Left lung (tissue), 10 donors: ENCODE measurements around the gene GCNT1. TPM values are rescaled to one million over a fixed set of nuclear protein-coding genes. Genes with fewer than 3 reads are reported as not detected.

Source experiments
- ATAC-seq: fragments of 200-7000 bp; cut with Tn5 transposase; one replicate; pipeline ENCODE4 v1.9.1; 2020; ENCODE audit warnings: moderate library complexity
- DNase-seq, 4 donors: peaks; one replicate each; pipeline ENCODE4 v3.0.0-alpha.2; 2013 to 2020
- H3K27ac ChIP-seq, 2 donors: fragments of 200-600 bp; sonication (generic) in 1 of 2; one replicate each; pipeline versions ENCODE4 v1.5.0 to v1.8.0; 2020 to 2021
- H3K27me3 ChIP-seq, 2 donors: fragments of 200-600 bp; sonication (generic) in 1 of 2; one replicate each; pipeline versions ENCODE4 v1.5.0 to v1.8.0; 2020 to 2021
- H3K36me3 ChIP-seq, 2 donors: fragments of 200-600 bp; sonication (generic) in 1 of 2; one replicate each; pipeline versions ENCODE4 v1.5.0 to v1.8.0; 2020 to 2021
- H3K4me1 ChIP-seq, 2 donors: fragments of 200-600 bp; one replicate each; pipeline ENCODE4 v1.8.0; 2021
- H3K4me3 ChIP-seq, 2 donors: fragments of 200-600 bp; sonication (generic) in 1 of 2; one replicate each; pipeline versions ENCODE4 v1.5.0 to v1.8.0; 2020 to 2021; ENCODE audit warnings: mild to moderate bottlenecking in 1 of 2
- H3K9me3 ChIP-seq, 2 donors: fragments of 200-600 bp; sonication (generic) in 1 of 2; one replicate each; pipeline versions ENCODE4 v1.5.0 to v1.8.0; 2020 to 2021
- CTCF ChIP-seq, 2 donors: fragments of 200-600 bp; sonication (generic) in 1 of 2; IDR thresholded peaks; one replicate each; pipeline versions ENCODE4 v1.5.0 to v1.8.0; 2021; ENCODE audit warnings: antibody characterized with exemption in 2 of 2
- intact Hi-C, 2 donors: fragments of 100-400 bp; cut with DNase I; formaldehyde crosslinking; loops; one replicate each; pipeline versions ENCODE4 v1.11.2 to v1.14.2; 2022
- polyA plus RNA-seq, 6 donors: library from polyadenylated mRNA; unstranded; fragments of 120-200 nt; gene quantifications; one replicate each; pipeline ENCODE4 v1.2.1, GENCODE V29; 2013; ENCODE audit not compliant: insufficient read length in 6 of 6
- total RNA-seq, 2 donors: library from RNA; stranded (reverse); fragmentation: NEBNext Ultra II Directional; extraction: Animal tissue kit (Norgen Biotek cat#: 25700); gene quantifications; one replicate each; pipeline ENCODE4 v1.2.1, GENCODE V29; 2021
- donor health status: DM: no; HTN: yes; CAD: no.
- donor health status: DM: no; HTN: no; CAD: no.

Gene GCNT1
- total and polyA plus RNA-seq, 8 donors = 4.6 to 17.0 (median 5.7) TPM

GRCh38 chr9:76553680-76554079 is 94.7 kb downstream of the GCNT1 start:
- H3K27ac ChIP-seq = no peak overlapping the region
- no peak for TF ChIP-seq CTCF (IDR thresholded peaks at IDR 0.05)
- H3K9me3 ChIP-seq = no peaks in the 10 kb centered on the region
- intact Hi-C loops = no loop called here
- DNase-seq (no peak), ATAC-seq (no peak)
- no peaks in the 10 kb centered on the region for H3K27me3 ChIP-seq
- peaks cover 0 to 7% of the 10 kb centered on the region in 2 donors for H3K4me1 ChIP-seq
- no peaks in the 10 kb centered on the region for H3K36me3 ChIP-seq
- no peak overlapping the region for H3K4me3 ChIP-seq

Other genes starting within 250 kb of the GCNT1 start
- gene RFK, start 64.8 kb upstream of the GCNT1 start, total RNA-seq = 10 to 100 TPM; 18.5 to 20.8 TPM
- gene RFK, start 64.8 kb upstream of the GCNT1 start, polyA plus RNA-seq = 10 to 100 TPM; 15.4 to 23.3 (median 19.6) TPM